Measurements from ENCODE around the gene TBX1. TPM values are rescaled to one million over a fixed set of nuclear protein-coding genes. Genes with fewer than 3 reads are reported as not detected.

The TBX1 gene
- total and polyA plus RNA-seq, 2 of the 8 experiments (the other 6 are each of a cell fraction or from before 2014, with no cell fraction given), result 0.28 TPM; not detected in 1

DNA sequence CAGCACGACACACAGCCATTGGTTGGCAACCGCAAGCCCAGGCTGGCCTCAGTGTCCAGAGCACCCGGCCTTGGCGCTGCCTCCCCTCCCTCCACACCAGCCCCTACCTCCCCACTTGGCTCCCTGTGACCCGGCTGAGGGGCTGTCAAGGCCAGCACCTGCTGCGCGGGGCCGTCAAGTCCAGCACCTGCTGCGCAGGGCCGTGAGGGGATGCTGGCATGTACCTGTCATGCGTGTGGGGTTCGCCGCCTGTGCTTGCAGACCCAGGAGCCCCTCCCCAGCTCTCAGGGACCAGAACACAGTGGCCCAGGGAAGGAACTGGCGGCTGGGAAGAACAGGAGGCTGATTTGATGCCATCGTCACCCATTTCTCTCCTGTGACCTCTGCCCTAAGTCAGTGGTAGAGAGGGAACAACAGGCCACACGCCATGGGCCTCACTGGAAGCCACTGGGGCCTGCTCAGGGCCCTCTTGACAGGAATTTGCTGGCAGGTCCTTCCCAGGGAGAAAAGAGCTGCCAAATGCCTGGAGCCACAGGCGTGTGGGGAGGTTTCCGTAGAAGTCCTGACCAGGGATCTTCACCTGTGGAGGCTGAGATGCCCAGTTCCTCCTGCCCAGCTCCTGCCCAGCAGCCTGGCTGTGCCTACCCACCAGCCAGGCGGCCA lies 37.6 kb downstream of the TBX1 start:
- H2AK5ac ChIP-seq (ENCODE audit: low read depth, low read length), result peak overlapping the region; percentile 40; the same call in 1 of the 2 replicates
- no peak overlapping the region for H3K4me3 ChIP-seq (ENCODE audit: extremely low read depth in 1 of 4, insufficient read depth in 2 of 4, low read depth in 3 of 4, low read length in 4 of 4)
- H3K9ac ChIP-seq (replicated peaks in 1 of 4; ENCODE audit: extremely low read depth in 1 of 4, low read depth in 3 of 4, low read length in 3 of 4), result no peak overlapping the region
- WGBS, 2 experiments (ENCODE audit: extremely low coverage in 1 of 2, insufficient coverage in 1 of 2, insufficient read length in 1 of 2, insufficient replicate concordance in 2 of 2, low coverage in 1 of 2, low lambda C conversion rate in 2 of 2, missing lambda C conversion rate in 1 of 2), result 90% methylated on average over 16 of the region's 19 CpGs; no CpG with 5 or more reads in 1 of the 2 experiments
- H4K8ac ChIP-seq (ENCODE audit: extremely low read depth, insufficient read depth, low read length), result no peak overlapping the region
- 0 out of 2 replicates have a peak, but pooled peaks cover 2% of the 10 kb centered on the region for H3K79me1 ChIP-seq (ENCODE audit: low read depth, low read length)
- no peak overlapping the region for H3K4me2 ChIP-seq (ENCODE audit: insufficient read depth in 1 of 2, low read depth in 2 of 2, low read length in 2 of 2)
- no peaks in the 10 kb centered on the region for H3K36me3 ChIP-seq (ENCODE audit: control insufficient read depth in 2 of 4, insufficient read depth in 4 of 4, low read length in 3 of 4)
- H2BK15ac ChIP-seq (ENCODE audit: low read length), result no peak overlapping the region
- ChIA-PET CTCF (ENCODE audit: partially characterized antibody) (interaction anchor here (1.0 to 5.1 kb wide), 9 partner anchors 8 to 114 kb away, joined by 3 to 31 read pairs (median 4); no protein-coding TSS in a partner anchor), POLR2A (ENCODE audit: partially characterized antibody) (no interaction called here)
- no peak overlapping the region for H4K91ac ChIP-seq (replicated peaks; ENCODE audit: insufficient read length, low read length)
- no peak overlapping the region for H3K18ac ChIP-seq (ENCODE audit: extremely low read depth, low read length)
- no peak overlapping the region for H3K56ac ChIP-seq (replicated peaks; ENCODE audit: insufficient read length, low read depth, low read length)
- no peak overlapping the region for H3K27ac ChIP-seq (ENCODE audit: low read depth, low read length)
- no peak overlapping the region for H3K23ac ChIP-seq (ENCODE audit: insufficient read length)
- no peak overlapping the region for H3K14ac ChIP-seq (ENCODE audit: insufficient read length)
- H3K27me3 ChIP-seq (replicated peaks in 1 of 4; ENCODE audit: control insufficient read depth in 3 of 4, extremely low read depth in 1 of 4, insufficient read depth in 3 of 4, low read length in 3 of 4), result no peaks in the 10 kb centered on the region
- no peak overlapping the region for H2AFZ ChIP-seq (ENCODE audit: low read length)
- no peak overlapping the region for H2BK5ac ChIP-seq (ENCODE audit: low read depth, low read length)
- no peak overlapping the region for H2BK12ac ChIP-seq (ENCODE audit: low read depth, low read length)
- H3K23me2 ChIP-seq (ENCODE audit: low read depth, low read length), result no peaks in the 10 kb centered on the region
- no peaks in the 10 kb centered on the region for H3K79me2 ChIP-seq (ENCODE audit: control insufficient read depth in 1 of 2, insufficient read depth in 2 of 2, low read length in 2 of 2)
- FAIRE-seq (no peak), DNase-seq (ENCODE audit: low read depth in 1 of 2, low spot score in 2 of 2) (no peak)
- no peak overlapping the region for H4K5ac ChIP-seq (ENCODE audit: insufficient read length, low read depth, low read length)
- H3K9me3 ChIP-seq (ENCODE audit: insufficient read depth in 2 of 2, low read depth in 1 of 2, low read length in 1 of 2), result no peaks in the 10 kb centered on the region
- no peak overlapping the region for H2BK20ac ChIP-seq (ENCODE audit: low read length)
- no peak overlapping the region for H2BK120ac ChIP-seq (replicated peaks; ENCODE audit: low read depth, low read length)
- H4K20me1 ChIP-seq (replicated peaks in 1 of 2; ENCODE audit: control insufficient read depth in 1 of 2, insufficient read depth in 2 of 2, low read length in 2 of 2), result peaks cover 0 to 3% of the 10 kb centered on the region in 2 experiments
- no peaks in the 10 kb centered on the region; a peak in 1 of 7 replicates for H3K4me1 ChIP-seq (replicated peaks in 1 of 4; ENCODE audit: control insufficient read depth in 3 of 4, insufficient read depth in 4 of 4, low read length in 3 of 4)
- H3K4ac ChIP-seq (replicated peaks; ENCODE audit: insufficient read length, low read depth, low read length), result no peak overlapping the region
- no peak for TF ChIP-seq HDAC2 (IDR thresholded peaks at IDR 0.05; ENCODE audit: borderline replicate concordance in 1 of 2, low read depth in 2 of 2, low read length in 2 of 2)
